Sigmoid colon (tissue), 7 donors: ENCODE measurements around the gene RDH11. TPM values are rescaled to one million over a fixed set of nuclear protein-coding genes. Genes with fewer than 3 reads are reported as not detected.

Source experiments
- DNase-seq: peaks from one replicate; pipeline ENCODE4 v3.0.0-alpha.2; 2019
- H3K27ac ChIP-seq, 4 donors: fragments of 200-600 bp; sonication (generic); one replicate each; pipeline ENCODE4 v1.5.1; 2016 to 2019; ENCODE audit warnings: mild to moderate bottlenecking in 1 of 4
- H3K27me3 ChIP-seq, 3 donors: fragments of 200-600 bp; sonication (generic); one replicate each; pipeline ENCODE4 v1.5.1; 2019; ENCODE audit warnings: mild to moderate bottlenecking in 1 of 3
- H3K36me3 ChIP-seq, 4 donors: fragments of 200-600 bp; sonication (generic); one replicate each; pipeline ENCODE4 v1.5.1; 2016 to 2019
- H3K4me1 ChIP-seq, 4 donors: fragments of 200-600 bp; sonication (generic); one replicate each; pipeline ENCODE4 v1.5.1; 2017 to 2019
- H3K4me3 ChIP-seq, 4 donors: fragments of 200-600 bp; sonication (generic); one replicate each; pipeline ENCODE4 v1.5.1; 2017 to 2019; ENCODE audit warnings: mild to moderate bottlenecking in 2 of 4, moderate library complexity in 1 of 4
- H3K9me3 ChIP-seq, 4 donors: fragments of 200-600 bp in 3 of 4; sonication (generic) in 3 of 4; one replicate each; pipeline versions ENCODE4 v1.5.1 to v1.6.1; 2013 to 2019
- EP300 ChIP-seq, 4 donors: sonication (generic); formaldehyde crosslinking; IDR thresholded peaks; one replicate each; pipeline ENCODE4 v1.6.1; 2017; ENCODE audit warnings: antibody characterized with exemption in 4 of 4
- POLR2A ChIP-seq, 2 donors: fragments of 450-650 bp; IDR thresholded peaks; one replicate each; pipeline ENCODE4 v1.6.1; 2016; ENCODE audit warnings: antibody characterized with exemption in 2 of 2, mild to moderate bottlenecking in 2 of 2, moderate library complexity in 2 of 2
- POLR2AphosphoS5 ChIP-seq, 4 donors: sonication (generic); formaldehyde crosslinking; IDR thresholded peaks; one replicate each; pipeline ENCODE4 v1.6.1; 2017; ENCODE audit warnings: antibody characterized with exemption in 4 of 4
- WGBS, 2 donors: extraction: QIAGEN DNeasy Blood & Tissue Kit; methylation state at CpG; one replicate each; pipeline ENCODE4 v1.1.7; 2013; 5-methylcytosine and 5-hydroxymethylcytosine counted together
- intact Hi-C: fragments of 100-400 bp; cut with DNase I; formaldehyde crosslinking; loops from one replicate; pipeline ENCODE4 v1.15.1; 2023
- polyA plus RNA-seq, 3 donors: library from polyadenylated mRNA; stranded (reverse); fragments of 200-250 nt; gene quantifications; one replicate each; pipeline ENCODE4 v1.2.3, GENCODE V29; 2013
- total RNA-seq, 4 donors: library from RNA; depleted of rRNA; stranded (reverse); fragments of >200 nt; gene quantifications; one replicate each; pipeline ENCODE4 v1.1.0, GENCODE V29; 2016
- TF ChIP-seq, protein P1 (sequence below), 4 experiments: fragments of 450-650 bp in 3 of 4; fragments of 200-600 bp in 1 of 4; IDR thresholded peaks; one replicate each; pipeline ENCODE4 v1.5.1; 2016 to 2019; ENCODE audit warnings: antibody characterized with exemption in 4 of 4, mild to moderate bottlenecking in 3 of 4, moderate library complexity in 2 of 4
- donor health status: healthy with polysubstance abuse.
- donor health status: Bipolar disorder and iron deficiency.
- donor health status: healthy.

Gene RDH11
- total and polyA plus RNA-seq, 7 donors: 4.2 to 58.5 (median 34.9) TPM

GRCh38 chr14:67665868-67666267 lies 29.7 kb downstream of the RDH11 start:
- intact Hi-C loops: loop anchor here (2.0 to 5.0 kb wide), 2 partner anchors 36 to 47 kb away; partner anchors contain the start of genes ARG2 and RDH12
- no peaks in the 10 kb centered on the region for H3K36me3 ChIP-seq
- WGBS, 2 donors: 86 to 95% methylated on average over 2 of the region's 2 CpGs
- no peaks in the 10 kb centered on the region for H3K9me3 ChIP-seq
- no peak for TF ChIP-seq POLR2AphosphoS5 (IDR thresholded peaks at IDR 0.05)
- TF ChIP-seq, protein P1, sequence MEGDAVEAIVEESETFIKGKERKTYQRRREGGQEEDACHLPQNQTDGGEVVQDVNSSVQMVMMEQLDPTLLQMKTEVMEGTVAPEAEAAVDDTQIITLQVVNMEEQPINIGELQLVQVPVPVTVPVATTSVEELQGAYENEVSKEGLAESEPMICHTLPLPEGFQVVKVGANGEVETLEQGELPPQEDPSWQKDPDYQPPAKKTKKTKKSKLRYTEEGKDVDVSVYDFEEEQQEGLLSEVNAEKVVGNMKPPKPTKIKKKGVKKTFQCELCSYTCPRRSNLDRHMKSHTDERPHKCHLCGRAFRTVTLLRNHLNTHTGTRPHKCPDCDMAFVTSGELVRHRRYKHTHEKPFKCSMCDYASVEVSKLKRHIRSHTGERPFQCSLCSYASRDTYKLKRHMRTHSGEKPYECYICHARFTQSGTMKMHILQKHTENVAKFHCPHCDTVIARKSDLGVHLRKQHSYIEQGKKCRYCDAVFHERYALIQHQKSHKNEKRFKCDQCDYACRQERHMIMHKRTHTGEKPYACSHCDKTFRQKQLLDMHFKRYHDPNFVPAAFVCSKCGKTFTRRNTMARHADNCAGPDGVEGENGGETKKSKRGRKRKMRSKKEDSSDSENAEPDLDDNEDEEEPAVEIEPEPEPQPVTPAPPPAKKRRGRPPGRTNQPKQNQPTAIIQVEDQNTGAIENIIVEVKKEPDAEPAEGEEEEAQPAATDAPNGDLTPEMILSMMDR (IDR thresholded peaks at IDR 0.05): no peak
- TF ChIP-seq POLR2A (IDR thresholded peaks at IDR 0.05): no peak
- no peak for TF ChIP-seq EP300 (IDR thresholded peaks at IDR 0.05)
- DNase-seq: no peak
- H3K27ac ChIP-seq: peak overlapping the region in 1 of 4 donors; percentile 26
- no peak overlapping the region for H3K4me3 ChIP-seq
- H3K27me3 ChIP-seq: no peaks in the 10 kb centered on the region
- peaks cover 0 to 20% (median 8%) of the 10 kb centered on the region in 4 donors for H3K4me1 ChIP-seq

- Histone ChIP-seq H3K27me3 (no peaks in the 10 kb centered on the region), H3K4me1 (peaks cover 0 to 19% (median 5%) of the 10 kb centered on the region in 4 donors), H3K9me3 (no peaks in the 10 kb centered on the region), H3K36me3 (peaks cover 0 to 15% (median 7%) of the 10 kb centered on the region in 4 donors), H3K27ac (no peak overlapping the region), H3K4me3 (no peak overlapping the region)
- intact Hi-C loops: no loop called here
- DNase-seq: no peak
- TF ChIP-seq, protein P1 (IDR thresholded peaks at IDR 0.05): no peak
- TF ChIP-seq POLR2AphosphoS5 (IDR thresholded peaks at IDR 0.05) (no peak), EP300 (IDR thresholded peaks at IDR 0.05) (no peak), POLR2A (IDR thresholded peaks at IDR 0.05) (no peak)
- WGBS, 2 donors: 80 to 93% methylated on average over 4 of the region's 4 CpGs
These were observed 31.9 kb downstream of the RDH11 start for GRCh38 chr14:67663633-67664032.

GRCh38 chr14:67653651-67654280 lies 41.8 kb downstream of the RDH11 start:
- Histone ChIP-seq H3K4me1 (peaks cover 0 to 35% (median 15%) of the 10 kb centered on the region in 4 donors), H3K27me3 (no peaks in the 10 kb centered on the region), H3K27ac (peak overlapping the region in 3 of 4 donors; percentile 63 to 74 (median 73)), H3K9me3 (no peaks in the 10 kb centered on the region), H3K36me3 (peaks cover 15 to 93% (median 44%) of the 10 kb centered on the region in 4 donors), H3K4me3 (no peak overlapping the region)
- 87 to 94% methylated on average over 6 of the region's 6 CpGs for WGBS, 2 donors
- TF ChIP-seq EP300 (IDR thresholded peaks at IDR 0.05): no peak
- peak; percentile 12 to 72 (median 54) for TF ChIP-seq POLR2AphosphoS5 (IDR thresholded peaks at IDR 0.05)
- intact Hi-C loops: no loop called here
- peak; percentile 69 for DNase-seq

DNA sequence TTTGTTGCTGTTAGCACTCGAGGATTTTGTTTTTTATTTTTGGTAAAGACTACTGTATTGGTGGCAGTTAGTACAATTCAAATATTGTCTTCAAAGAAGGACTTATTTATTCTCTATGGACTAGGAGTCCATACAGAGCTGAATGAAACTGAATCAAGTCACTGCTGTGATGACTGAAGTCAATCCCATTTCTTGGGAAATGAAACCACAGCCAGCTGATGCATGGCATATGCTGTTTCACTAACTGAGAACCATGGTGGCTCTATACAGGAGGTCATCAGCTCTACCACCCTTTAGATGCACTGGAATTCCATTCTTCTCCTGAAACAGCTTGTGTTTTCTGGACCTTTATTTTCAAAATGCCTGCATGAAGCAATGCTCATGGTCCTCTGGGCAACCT lies 43.4 kb downstream of the RDH11 start:
- Histone ChIP-seq H3K27me3 (no peaks in the 10 kb centered on the region), H3K4me3 (no peak overlapping the region), H3K9me3 (no peaks in the 10 kb centered on the region), H3K36me3 (peaks cover 12 to 98% (median 40%) of the 10 kb centered on the region in 4 donors), H3K4me1 (peaks cover 0 to 35% (median 15%) of the 10 kb centered on the region in 4 donors), H3K27ac (no peak overlapping the region)
- TF ChIP-seq POLR2AphosphoS5 (IDR thresholded peaks at IDR 0.05) (no peak), EP300 (IDR thresholded peaks at IDR 0.05) (no peak), POLR2A (IDR thresholded peaks at IDR 0.05) (no peak)
- TF ChIP-seq, protein P1 (IDR thresholded peaks at IDR 0.05): no peak
- no peak for DNase-seq
- intact Hi-C loops: no loop called here
- 83 to 95% methylated on average over 1 of the region's 1 CpG for WGBS, 2 donors

- DNase-seq: no peak
- H3K27ac ChIP-seq: peak overlapping the region in 1 of 4 donors; percentile 8
- H3K4me1 ChIP-seq: peaks cover 0 to 35% (median 15%) of the 10 kb centered on the region in 4 donors
- H3K4me3 ChIP-seq: no peak overlapping the region
- H3K9me3 ChIP-seq: no peaks in the 10 kb centered on the region
- TF ChIP-seq POLR2AphosphoS5 (IDR thresholded peaks at IDR 0.05): no peak
- TF ChIP-seq POLR2A (IDR thresholded peaks at IDR 0.05): no peak
- WGBS, 2 donors: 82 to 95% methylated on average over 2 of the region's 2 CpGs
- peaks cover 3 to 98% (median 27%) of the 10 kb centered on the region in 4 donors for H3K36me3 ChIP-seq
- intact Hi-C loops: no loop called here
- H3K27me3 ChIP-seq: no peaks in the 10 kb centered on the region
These were observed 44.9 kb downstream of the RDH11 start for GRCh38 chr14:67650694-67651093.
